RPMI7951 (cell line): ENCODE results near the gene TPRX1. TPM values are rescaled to one million over a fixed set of nuclear protein-coding genes. Genes with fewer than 3 reads are reported as not detected.

ENCODE experiments used
- total RNA-seq: library from RNA; depleted of rRNA; stranded (reverse); fragments of >200 nt; shearing (Covaris generic); gene quantifications from 2 replicates; pipeline ENCODE4 v1.2.3, GENCODE V29; 2014; rRNA removed

Gene TPRX1
- total RNA-seq, 1 experiment from 2014 or later = not detected

Other genes with a start within 250 kb of the TPRX1 start
- gene ZNF541, start 231.4 kb downstream of the TPRX1 start, total RNA-seq = not detected in 2 replicates
- gene BICRA, start 195.4 kb downstream of the TPRX1 start, total RNA-seq = 2.8 and 4.4 TPM in 2 replicates
- 65.1 and 67.4 TPM in 2 replicates for gene EHD2, start 91.1 kb downstream of the TPRX1 start, total RNA-seq
- 32.8 and 39.4 TPM in 2 replicates for gene NOP53, start 59.0 kb downstream of the TPRX1 start, total RNA-seq
- 689 and 818 TPM in 2 replicates for gene SELENOW, start 25.8 kb downstream of the TPRX1 start, total RNA-seq
- gene CRX, start 17.4 kb upstream of the TPRX1 start, total RNA-seq = not detected in 2 replicates
- not detected in 2 replicates for gene TPRX2, start 54.7 kb upstream of the TPRX1 start, total RNA-seq
- gene SULT2A1, start 81.8 kb upstream of the TPRX1 start, total RNA-seq = not detected in 2 replicates
- not detected in 2 replicates for gene BSPH1, start 187.6 kb upstream of the TPRX1 start, total RNA-seq
- gene ELSPBP1, start 190.1 kb upstream of the TPRX1 start, total RNA-seq = not detected in 2 replicates
- gene CABP5, start 239.5 kb upstream of the TPRX1 start, total RNA-seq = not detected in 2 replicates